NB4 (cell line): ENCODE measurements around the gene KRT7.

Experiments used
- CTCF ChIP-seq: IDR thresholded peaks from one replicate; pipeline ENCODE4 v1.5.1; 2012; ENCODE audit warnings: low read depth, low read length
- MAX ChIP-seq: IDR thresholded peaks from 2 replicates; pipeline ENCODE4 v1.6.1; 2011; ENCODE audit warnings: low read depth, low read length
- POLR2A ChIP-seq: IDR thresholded peaks from 2 replicates; pipeline ENCODE4 v1.6.1; 2011; ENCODE audit warnings: mild to moderate bottlenecking; ENCODE audit not compliant: insufficient read length; ENCODE audit errors: extremely low read depth

- TF ChIP-seq CTCF (no peak), POLR2A (no peak), MAX (no peak)
These were observed 42.6 kb downstream of the KRT7 start for GRCh38 chr12:52275686-52276085.
